K562 (cell line): ENCODE results near the gene ZNF593OS. TPM values are rescaled to one million over a fixed set of nuclear protein-coding genes. Genes with fewer than 3 reads are reported as not detected.
A peak's percentile ranks its signal among the peaks of the same experiment; 100 is the strongest.

Experiments used
- BCL6 ChIP-seq: fragments of 250-450 bp; sonication (Bioruptor Pico); IDR thresholded peaks from 2 replicates; pipeline ENCODE4 v1.4.0; 2020
- BRF2 ChIP-seq: IDR thresholded peaks from 3 replicates; pipeline ENCODE4 v1.6.1; 2011; ENCODE audit warnings: borderline replicate concordance, mild to moderate bottlenecking; ENCODE audit not compliant: insufficient read length, insufficient read depth
- CHD7 ChIP-seq: fragments of 200-600 bp; sonication (generic); IDR thresholded peaks from one replicate; pipeline ENCODE4 v1.6.1; 2012; ENCODE audit warnings: mild to moderate bottlenecking, low read depth, low read length, inconsistent platforms
- DACH1 ChIP-seq: fragments of 450-650 bp; IDR thresholded peaks from 2 replicates; pipeline ENCODE4 v1.6.1; 2018; ENCODE audit not compliant: partially characterized antibody
- GATAD2A ChIP-seq: fragments of 450-650 bp; IDR thresholded peaks from 2 replicates; pipeline ENCODE4 v1.6.1; 2017
- MTF1 ChIP-seq: fragments of 250-450 bp; sonication (Bioruptor Pico); IDR thresholded peaks from 2 replicates; pipeline ENCODE4 v1.9.0; 2021; ENCODE audit warnings: moderate library complexity, mild to moderate bottlenecking, inconsistent platforms, borderline replicate concordance
- NCOA2 ChIP-seq, 2 experiments: fragments of 450-650 bp; IDR thresholded peaks; 2 replicates each; pipeline ENCODE4 v1.6.1; 2018; ENCODE audit warnings: mild to moderate bottlenecking in 2 of 2, moderate library complexity in 1 of 2; ENCODE audit not compliant: partially characterized antibody in 2 of 2
- NR2C1 ChIP-seq, 2 experiments: fragments of 450-650 bp; IDR thresholded peaks; 2 replicates each; pipeline ENCODE4 v1.6.1; 2017; ENCODE audit warnings: mild to moderate bottlenecking in 2 of 2, antibody characterized with exemption in 1 of 2, inconsistent platforms in 1 of 2, missing compliant biosample characterization in 1 of 2, missing genetic modification characterization in 1 of 2
- POLR2H ChIP-seq: IDR thresholded peaks from 2 replicates; pipeline ENCODE4 v1.6.1; 2016; ENCODE audit warnings: missing genetic modification characterization, low read depth, mild to moderate bottlenecking, control low read depth, missing compliant biosample characterization, moderate library complexity
- RAD21 ChIP-seq, 2 experiments: fragments of 250-450 bp in 1 of 2; fragments of 450-650 bp in 1 of 2; sonication (Bioruptor Pico) in 1 of 2; formaldehyde crosslinking in 1 of 2; IDR thresholded peaks in 1 of 2; conservative IDR thresholded peaks in 1 of 2; 2 replicates each; pipeline versions ENCODE4 v1.4.0 to v1.8.0; 2020 to 2022; ENCODE audit warnings: mild to moderate bottlenecking in 2 of 2, moderate library complexity in 1 of 2
- RBM15 ChIP-seq: fragments of 200-400 bp; formaldehyde crosslinking; IDR thresholded peaks from 2 replicates; pipeline ENCODE4 v1.6.1; 2018; ENCODE audit warnings: mild to moderate bottlenecking, low read length, moderate library complexity; ENCODE audit not compliant: insufficient read depth
- WHSC1 ChIP-seq: IDR thresholded peaks from one replicate; pipeline ENCODE4 v1.6.1; 2012; ENCODE audit warnings: low read length, control low read depth, inconsistent platforms
- XRCC3 ChIP-seq: fragments of 450-650 bp; IDR thresholded peaks from 2 replicates; pipeline ENCODE4 v1.6.1; 2017; ENCODE audit warnings: mild to moderate bottlenecking, moderate library complexity
- YBX1 ChIP-seq: fragments of 450-650 bp; IDR thresholded peaks from 2 replicates; pipeline ENCODE4 v1.7.1; 2016; ENCODE audit warnings: mild to moderate bottlenecking
- ZNF143 ChIP-seq: sonication (generic); formaldehyde crosslinking; IDR thresholded peaks from 2 replicates; pipeline ENCODE4 v1.9.0; 2022; ENCODE audit warnings: mild to moderate bottlenecking, missing genetic modification reagents
- ZNF24 ChIP-seq: fragments of 450-650 bp; IDR thresholded peaks from 2 replicates; pipeline ENCODE4 v1.6.1; 2016
- ZNF3 ChIP-seq: fragments of 250-450 bp; sonication (Bioruptor Pico); IDR thresholded peaks from 2 replicates; pipeline ENCODE4 v1.5.0; 2021; ENCODE audit warnings: mild to moderate bottlenecking, moderate library complexity
- ZNF584 ChIP-seq: fragments of 200-800 bp; sonication (Bioruptor generic); IDR thresholded peaks from 2 replicates; pipeline ENCODE4 v1.6.1; 2016; ENCODE audit warnings: low read depth, mild to moderate bottlenecking, missing genetic modification characterization, missing compliant biosample characterization
- polyA plus RNA-seq, 8 experiments: library from polyadenylated mRNA; depleted of rRNA in 4 of 8; stranded (reverse) in 5 of 8; unstranded in 3 of 8; fragments of >200 nt; fragmentation: Nextera tagmentation in 2 of 8; fragmentation: Illumina TruSeq in 1 of 8; extraction: Ambion mirVana in 2 of 8; extraction: Trizol in 1 of 8; gene quantifications; 2 replicates each; pipeline versions ENCODE4 v1.2.1 to v1.2.3, GENCODE V29; 2011 to 2014; ENCODE audit warnings: inconsistent platforms in 1 of 8, missing spikeins in 1 of 8
- total RNA-seq, 7 experiments: library from RNA; depleted of rRNA in 6 of 7; stranded (reverse); fragments of >200 nt in 6 of 7; fragmentation: Illumina TruSeq in 2 of 7; extraction: Trizol in 2 of 7; gene quantifications; 2 replicates each; pipeline versions ENCODE4 v1.2.1 to v1.2.3, GENCODE V29; 2011 to 2021; ENCODE audit warnings: low replicate concordance in 1 of 7

Gene ZNF593OS
- total and polyA plus RNA-seq, 9 of the 15 experiments (the other 6 are each of a cell fraction or from before 2014, with no cell fraction given) = 0.24 to 0.27 TPM; not detected in 7

- no peak for TF ChIP-seq BRF2
- TF ChIP-seq POLR2H (tag) = no peak
- TF ChIP-seq WHSC1 = no peak
- TF ChIP-seq YBX1 = no peak
- TF ChIP-seq ZNF584 (CRISPR knock-in tag) = no peak
- no peak for TF ChIP-seq XRCC3
- no peak for TF ChIP-seq CHD7
- no peak for TF ChIP-seq ZNF3 (CRISPR knock-in tag)
- no peak for TF ChIP-seq DACH1
- no peak for TF ChIP-seq RBM15
- TF ChIP-seq ZNF143 = 0 out of 2 replicates have a peak, but pooled peaks have one; percentile 27
- TF ChIP-seq MTF1 (CRISPR knock-in tag) = no peak
- TF ChIP-seq GATAD2A = no peak
- no peak for TF ChIP-seq ZNF24
- no peak for TF ChIP-seq BCL6 (CRISPR knock-in tag)
- TF ChIP-seq NR2C1 (IDR thresholded peaks at IDR 0.05) = no peak
- no peak for TF ChIP-seq NR2C1 (tag; IDR thresholded peaks at IDR 0.05)
- TF ChIP-seq NCOA2 (IDR thresholded peaks at IDR 0.05; ENCODE audit: partially characterized antibody in 2 of 2) = no peak
- no peak for TF ChIP-seq RAD21 (CRISPR knock-in tag; conservative IDR thresholded peaks at IDR 0.05 in 1 of 2, IDR thresholded peaks at IDR 0.05 in 1 of 2)
Measured at GRCh38 chr1:26132834-26133167, 38.8 kb downstream of the ZNF593OS start (continued).
